ENCODE measurements around the gene SF3B5. TPM values are rescaled to one million over a fixed set of nuclear protein-coding genes. Genes with fewer than 3 reads are reported as not detected.

SF3B5 gene
- polyA plus RNA-seq, 3 donors = 271 to 445 (median 355) TPM

Other genes starting within 250 kb of the SF3B5 start
- not detected for gene ZC2HC1B, start 231.1 kb downstream of the SF3B5 start, polyA plus RNA-seq
- 10 to 100 TPM; 11.6 to 60.7 (median 16.7) TPM for gene PLAGL1, start 87.3 kb downstream of the SF3B5 start, polyA plus RNA-seq
- 100 to 1,000 TPM; 276 to 372 (median 367) TPM for gene STX11, start 54.9 kb upstream of the SF3B5 start, polyA plus RNA-seq
- gene UTRN, start 189.8 kb upstream of the SF3B5 start, polyA plus RNA-seq = 100 to 1,000 TPM in 1 of 3 donors, 10 to 100 TPM in 2; 21.8 to 106 (median 66.1) TPM

Data from CD14-positive monocyte (primary cell).